Right lobe of liver (tissue), 4 donors: Measurements from ENCODE around the gene RCAN2.

Experiments
- CTCF ChIP-seq, 4 donors: fragments of 200-600 bp in 3 of 4; fragments of 450-650 bp in 1 of 4; IDR thresholded peaks; one replicate each; pipeline versions ENCODE4 v1.5.1 to v1.8.0; 2016 to 2022; ENCODE audit warnings: antibody characterized with exemption in 4 of 4, mild to moderate bottlenecking in 2 of 4
- POLR2A ChIP-seq: fragments of 450-650 bp; IDR thresholded peaks from one replicate; pipeline ENCODE4 v1.6.1; 2017; ENCODE audit warnings: antibody characterized with exemption, mild to moderate bottlenecking
- donor health status: DM: no; HTN: no; CAD: no.
- donor health status: DM: no; HTN: no; CAD: no.
- donor health status: DM: no; HTN: yes; CAD: no.

DNA sequence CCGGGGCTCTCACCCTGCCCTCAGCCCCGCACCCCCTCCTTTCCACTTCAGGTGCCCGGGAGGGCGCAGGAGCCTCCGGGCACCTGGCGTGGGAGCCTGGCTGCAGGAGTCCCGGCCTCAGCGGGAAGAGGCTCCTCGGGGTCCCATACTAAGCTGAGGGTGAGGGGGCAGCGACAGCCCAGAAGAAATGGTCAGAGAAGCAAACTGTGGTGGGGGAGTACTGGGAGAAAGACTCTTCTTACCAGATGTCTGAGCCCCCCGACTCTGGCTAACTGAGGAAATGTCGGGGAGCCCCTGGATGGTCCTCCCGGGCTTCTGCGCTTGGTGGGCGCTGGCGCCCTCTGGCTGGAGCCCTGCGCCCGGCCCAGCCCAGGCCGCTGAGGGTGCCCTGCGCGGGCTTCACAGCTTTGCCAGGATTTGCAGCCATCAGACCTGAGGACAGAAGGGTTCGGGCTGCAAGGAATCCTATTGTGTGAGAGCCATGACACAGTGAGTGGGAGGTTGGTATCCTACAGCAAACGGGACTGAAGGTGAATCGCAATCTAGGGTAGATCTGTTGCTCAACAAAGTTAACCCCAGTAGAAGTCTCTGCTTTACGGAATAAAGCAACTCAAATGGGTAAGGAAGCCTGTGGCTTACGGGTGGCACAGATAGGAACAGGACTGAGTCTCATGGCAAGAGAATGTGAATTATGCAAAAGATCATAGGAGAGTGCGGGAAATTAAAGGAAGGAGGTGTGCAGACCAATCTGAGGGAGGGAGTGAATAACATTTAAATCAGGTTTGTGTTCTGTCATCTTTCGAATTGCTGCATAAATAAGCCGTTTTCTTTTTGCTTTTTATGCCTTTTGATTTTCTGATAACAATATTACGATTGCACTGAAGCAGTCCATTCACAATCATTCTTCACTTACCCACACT, 639 bp upstream of the RCAN2 start:
- TF ChIP-seq POLR2A (no peak), CTCF (IDR thresholded peaks at IDR 0.05) (peak; percentile 35 to 74 (median 64))
